GM18511 (cell line): ENCODE measurements around the gene MICAL2.

Experiments
- ATAC-seq: cut with Tn5 transposase; IDR thresholded peaks from one replicate; pipeline ENCODE4 v1.9.1; 2021; ENCODE audit warnings: mild to moderate bottlenecking, moderate library complexity; ENCODE audit not compliant: unreplicated experiment

Gene MICAL2

DNA sequence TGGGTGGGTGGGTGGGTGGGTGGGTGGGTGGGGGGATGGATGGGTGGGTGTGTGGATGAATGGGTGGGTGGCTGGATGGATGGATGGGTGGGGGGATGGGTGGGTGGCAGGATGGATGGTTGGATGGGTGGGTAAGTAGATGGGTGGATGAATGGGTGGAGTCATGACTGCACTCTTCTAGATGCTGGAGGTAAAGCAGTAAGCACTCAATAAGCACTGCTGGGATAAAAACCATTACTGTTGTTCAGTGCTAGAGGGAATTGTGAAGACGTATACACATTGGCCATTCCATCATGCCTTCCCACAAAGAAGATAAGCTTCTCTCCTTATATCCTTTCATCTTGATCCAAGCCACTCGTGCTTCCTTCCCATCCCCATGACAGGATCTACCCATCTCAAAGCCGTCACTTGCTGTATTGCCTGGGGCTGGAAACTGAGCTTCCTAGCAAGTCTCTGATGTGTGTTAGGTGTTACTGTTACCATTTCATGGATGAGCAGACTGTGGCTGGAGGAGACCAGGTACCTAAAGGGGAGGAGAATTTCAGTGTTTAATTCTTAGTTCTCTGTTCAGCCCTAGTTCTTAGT lies 74.8 kb downstream of the MICAL2 start:
- ATAC-seq = no peak

DNA sequence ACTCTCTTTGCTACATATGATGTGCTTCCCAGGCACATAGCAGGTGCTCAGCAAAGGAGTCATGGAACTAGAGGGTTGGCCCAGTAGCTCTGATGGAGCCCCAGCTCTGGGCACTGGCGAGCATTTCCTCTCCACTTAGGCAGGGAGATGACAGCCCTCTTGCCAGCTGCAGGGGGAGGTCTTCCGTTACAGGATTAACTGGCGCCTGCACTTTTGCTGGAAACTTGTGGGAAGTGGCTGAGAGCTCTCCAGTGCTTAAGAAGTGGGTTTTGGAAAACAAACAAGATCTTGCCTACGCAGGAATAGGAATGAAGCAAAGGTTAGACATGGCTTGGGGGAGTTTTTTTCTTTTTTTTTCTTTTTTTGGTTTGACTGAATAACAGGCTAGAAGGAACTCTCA lies 75.5 kb downstream of the MICAL2 start:
- no peak for ATAC-seq

DNA sequence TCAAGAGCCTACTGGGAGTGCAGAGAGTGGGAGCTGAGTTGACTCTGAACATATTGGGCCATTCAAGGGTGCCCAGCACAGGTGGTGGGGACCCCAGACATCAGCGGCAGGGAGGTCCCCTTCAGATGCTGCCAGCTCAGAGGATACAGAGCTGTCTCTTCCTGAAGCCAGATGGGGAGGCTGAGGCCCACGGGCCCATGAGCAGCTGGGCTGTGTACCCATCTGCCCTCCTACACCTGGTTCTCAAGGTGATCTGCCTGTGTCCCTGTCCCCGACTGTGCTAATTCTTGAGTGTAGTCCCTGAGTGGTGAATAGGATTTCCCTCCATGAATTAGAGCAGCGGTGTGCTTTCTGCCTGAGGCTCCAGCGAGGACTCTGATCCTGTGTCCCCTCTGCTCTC lies 76.3 kb downstream of the MICAL2 start:
- ATAC-seq = no peak

DNA sequence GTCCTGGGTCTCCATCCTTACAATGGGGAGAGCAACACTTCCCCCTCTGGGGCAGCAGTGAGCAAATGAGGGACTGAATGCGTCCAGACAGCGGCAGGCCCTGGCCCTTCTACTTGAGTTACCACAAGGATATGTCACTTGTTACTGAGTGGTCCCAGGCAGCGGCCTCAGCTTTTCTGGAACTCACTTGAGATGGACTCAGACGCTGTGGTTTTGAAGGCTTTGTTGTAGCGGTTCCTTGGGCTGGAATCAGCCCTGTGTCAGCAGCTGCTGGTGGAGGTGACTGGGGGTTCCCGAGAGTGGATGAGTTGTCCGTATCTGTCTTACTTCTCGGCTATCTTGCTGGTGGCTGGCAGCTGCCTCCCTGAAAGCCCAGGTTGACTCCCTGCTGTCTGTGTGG lies 77.0 kb downstream of the MICAL2 start:
- no peak for ATAC-seq

DNA sequence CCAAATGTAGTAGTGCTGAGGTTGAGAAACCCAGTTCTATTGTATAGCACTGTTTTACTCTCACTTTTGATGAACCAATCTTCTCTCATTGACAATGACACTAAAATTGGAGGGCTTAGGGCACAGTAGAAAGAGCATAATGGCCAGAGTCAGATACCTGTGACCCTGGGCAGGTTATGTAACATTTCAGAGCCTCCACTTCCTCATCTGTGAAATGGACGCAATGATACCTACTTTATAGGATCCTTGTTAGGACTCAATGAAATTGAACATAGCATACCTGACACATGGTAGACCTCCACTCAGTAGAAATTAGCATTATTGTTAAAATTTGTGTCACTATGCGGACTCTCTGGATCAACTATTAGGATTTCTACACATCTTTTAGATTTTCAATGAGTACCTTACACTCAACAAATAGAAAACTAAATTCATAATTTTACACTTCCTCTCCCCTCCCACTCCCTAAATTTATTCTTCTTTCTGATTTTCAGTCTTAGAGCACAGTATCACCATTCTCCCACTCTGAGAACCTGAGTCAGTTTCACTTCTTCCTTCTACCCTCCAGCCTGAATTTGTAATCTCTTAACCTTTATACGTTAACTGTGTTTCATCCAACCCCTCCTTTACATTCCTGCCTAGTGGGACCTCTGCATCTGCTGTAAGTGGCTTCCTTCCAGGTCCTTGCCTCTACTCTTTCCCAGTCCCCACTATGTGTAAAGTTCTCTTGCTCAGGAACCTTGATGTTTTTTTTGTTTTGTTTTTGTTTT lies 78.3 kb downstream of the MICAL2 start:
- peak; percentile 89 for ATAC-seq

DNA sequence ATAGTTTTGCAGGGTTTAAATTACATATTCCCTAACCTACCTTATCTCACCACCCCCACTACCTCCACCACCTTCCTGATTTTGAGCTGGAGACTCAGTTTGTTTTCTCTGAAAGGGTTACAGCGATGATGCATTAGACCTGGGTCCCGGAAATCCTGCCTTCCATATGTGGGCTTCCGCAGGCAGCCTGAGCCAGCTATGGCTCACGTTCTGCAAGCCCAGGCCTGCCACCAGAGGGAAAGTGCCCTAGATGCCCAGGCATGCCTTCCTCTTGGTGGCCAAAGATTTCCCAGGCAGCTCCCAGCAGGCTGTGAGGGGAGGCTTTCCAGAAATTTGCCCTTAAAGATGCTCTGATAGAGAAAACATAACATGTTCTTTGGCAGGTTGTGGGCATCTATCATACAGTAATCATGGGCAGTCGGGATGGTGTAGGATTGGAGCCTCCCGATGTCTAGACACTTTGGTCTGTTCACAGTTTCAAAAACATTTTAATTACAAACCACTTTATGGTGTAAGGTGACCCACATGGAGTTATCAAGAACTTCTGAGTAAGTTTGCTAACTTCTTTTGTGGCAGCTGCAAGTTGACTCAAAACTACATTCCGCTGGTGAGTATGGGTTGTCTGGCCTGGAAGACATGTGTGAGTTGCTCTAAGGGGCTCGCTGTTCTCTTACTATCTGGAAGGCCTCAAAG lies 79.3 kb downstream of the MICAL2 start:
- no peak for ATAC-seq

DNA sequence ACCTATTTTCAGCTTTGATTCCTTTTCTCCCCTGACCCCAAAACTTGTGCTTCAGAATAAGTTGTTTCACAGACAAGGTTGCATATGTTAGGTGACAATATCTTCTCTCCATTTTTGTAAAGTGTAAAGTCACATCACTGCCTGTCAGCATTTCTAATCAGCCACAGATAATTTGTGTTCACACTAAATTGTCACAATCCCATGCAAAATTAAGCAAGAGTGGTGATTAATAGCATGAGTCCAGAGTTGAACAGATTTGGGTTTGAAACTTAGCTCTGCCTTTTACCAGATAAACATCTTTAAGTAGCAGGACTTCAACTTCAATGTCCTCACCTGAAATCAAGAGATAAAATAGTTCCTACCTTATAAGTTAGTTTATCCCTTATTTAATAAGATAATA lies 80.1 kb downstream of the MICAL2 start:
- ATAC-seq = no peak

DNA sequence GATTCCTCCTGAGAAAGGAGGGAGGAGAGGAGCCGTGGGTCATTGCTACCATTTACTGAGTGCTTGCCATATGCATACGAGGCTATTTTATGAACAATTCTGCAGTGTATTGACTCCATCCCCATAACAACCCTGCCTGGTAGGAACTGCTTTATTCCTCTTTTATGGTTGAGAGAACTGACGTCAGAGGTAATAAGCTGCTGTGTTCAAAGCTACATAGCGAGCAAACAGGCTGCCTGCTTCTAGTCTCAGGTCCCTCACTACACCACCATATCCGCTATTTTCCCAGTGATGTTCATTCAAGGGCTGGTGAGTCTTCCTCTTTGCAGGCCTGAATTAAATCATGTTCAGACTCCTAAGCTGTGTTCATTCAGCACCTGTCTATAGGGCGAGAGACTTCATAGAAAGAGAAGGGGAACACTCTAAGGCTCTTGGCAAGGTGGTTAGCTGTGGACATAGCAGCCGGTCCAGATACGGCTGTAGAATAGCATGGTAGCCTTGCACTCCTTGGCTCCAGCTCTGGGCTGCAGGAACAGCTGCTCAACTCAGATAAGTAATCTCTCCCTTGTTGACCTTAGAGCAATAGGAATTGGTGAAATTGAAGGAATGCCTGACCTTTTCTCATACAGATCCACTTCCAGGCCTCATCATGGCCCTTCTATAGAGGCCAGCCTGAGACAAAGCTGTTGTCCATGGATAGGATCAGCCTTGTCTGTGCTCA lies 82.6 kb downstream of the MICAL2 start:
- ATAC-seq = no peak

DNA sequence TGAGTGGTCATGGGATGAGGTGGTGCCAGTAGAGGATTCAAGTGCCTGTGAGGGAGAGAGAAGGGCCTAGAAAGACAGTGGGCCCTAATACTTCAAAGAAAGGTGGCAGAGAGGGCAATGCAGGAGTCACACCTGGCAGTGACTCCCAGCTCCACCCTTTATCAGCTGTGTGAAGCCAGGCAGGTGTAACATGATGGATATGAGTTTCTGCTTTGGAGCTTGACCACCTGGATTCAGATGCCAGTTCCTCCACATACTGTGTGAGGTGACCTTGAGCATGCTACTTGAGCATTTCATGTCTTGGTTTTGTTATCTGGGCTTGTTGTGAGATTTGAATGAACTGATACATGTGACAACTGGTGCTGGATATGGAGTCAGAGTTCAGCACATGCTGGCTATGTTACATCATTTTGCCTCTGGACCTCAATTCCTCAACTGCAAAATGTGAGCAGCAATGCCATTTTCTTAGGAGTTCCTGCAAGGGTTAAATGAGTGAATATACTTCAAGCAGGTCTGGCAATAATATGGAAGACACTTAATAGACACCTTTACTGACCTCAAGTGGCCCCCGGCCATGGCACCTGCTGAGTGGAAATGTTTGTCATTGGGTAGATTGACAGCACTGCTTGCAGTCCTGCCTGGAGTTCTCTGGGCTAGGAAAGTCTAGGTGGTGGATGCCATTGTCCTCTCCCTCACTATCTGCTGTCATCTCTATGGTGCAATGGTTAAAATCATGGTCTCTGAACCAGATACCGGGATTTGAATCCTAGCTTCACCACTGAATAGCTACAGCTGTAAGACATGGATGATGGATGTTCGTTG lies 83.3 kb downstream of the MICAL2 start:
- ATAC-seq = no peak

DNA sequence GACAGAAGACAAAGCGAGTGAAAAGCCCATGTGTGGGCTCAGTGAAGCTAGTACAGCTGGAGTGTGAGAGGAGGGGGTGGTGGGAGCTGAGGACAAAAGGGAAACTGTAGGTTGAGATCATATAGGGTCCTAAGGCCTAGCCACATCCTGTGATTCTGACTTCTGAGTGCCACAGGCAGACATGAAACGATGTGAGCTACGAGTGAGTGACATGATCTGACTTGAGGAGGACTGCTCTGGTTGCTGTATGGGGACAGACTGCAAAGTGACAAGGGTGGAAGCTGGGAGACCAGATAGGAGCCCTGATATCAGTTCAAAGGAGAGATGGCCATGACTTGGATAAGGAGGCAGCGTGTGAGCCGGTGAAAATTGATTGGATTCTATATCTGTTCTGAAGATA lies 85.4 kb downstream of the MICAL2 start:
- ATAC-seq = peak; percentile 86

DNA sequence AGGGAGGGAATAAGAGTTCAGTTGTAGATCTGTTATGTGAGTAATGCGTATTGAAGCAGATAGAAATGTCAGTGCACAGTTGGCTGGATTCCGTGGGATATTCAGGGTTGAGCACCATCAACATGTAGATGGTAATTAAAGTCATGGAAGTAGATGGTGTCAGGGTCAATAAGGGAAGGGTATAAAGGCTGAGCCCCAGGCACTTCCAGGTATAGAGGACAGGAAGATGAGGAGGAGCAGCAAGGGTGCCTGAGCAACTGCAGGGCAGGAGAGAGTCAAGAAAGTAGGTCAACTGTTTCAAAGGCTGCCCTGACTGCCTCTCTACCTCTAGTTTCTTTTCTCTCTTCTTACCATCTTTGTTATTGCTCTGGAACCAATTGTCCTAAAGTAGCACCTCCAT lies 85.9 kb downstream of the MICAL2 start:
- peak; percentile 22 for ATAC-seq

DNA sequence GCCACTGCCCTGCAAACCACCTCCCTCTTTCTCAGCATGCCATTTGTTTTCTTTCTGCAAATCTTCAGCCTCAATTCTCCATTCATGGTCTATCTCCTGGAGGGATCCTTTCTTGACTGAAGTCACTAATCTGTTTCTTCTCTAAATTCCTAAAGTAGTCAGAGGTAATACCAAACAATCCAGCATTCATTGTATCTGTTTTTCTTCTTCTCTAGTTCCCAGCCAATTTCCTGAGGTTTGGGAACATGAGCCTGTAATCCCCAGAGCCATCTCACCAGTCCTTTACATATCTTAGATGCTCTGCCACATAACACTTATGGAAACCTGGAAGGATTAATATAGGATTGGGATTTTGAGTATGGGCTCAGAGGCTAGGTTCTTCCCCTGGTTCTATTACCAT lies 86.5 kb downstream of the MICAL2 start:
- no peak for ATAC-seq

DNA sequence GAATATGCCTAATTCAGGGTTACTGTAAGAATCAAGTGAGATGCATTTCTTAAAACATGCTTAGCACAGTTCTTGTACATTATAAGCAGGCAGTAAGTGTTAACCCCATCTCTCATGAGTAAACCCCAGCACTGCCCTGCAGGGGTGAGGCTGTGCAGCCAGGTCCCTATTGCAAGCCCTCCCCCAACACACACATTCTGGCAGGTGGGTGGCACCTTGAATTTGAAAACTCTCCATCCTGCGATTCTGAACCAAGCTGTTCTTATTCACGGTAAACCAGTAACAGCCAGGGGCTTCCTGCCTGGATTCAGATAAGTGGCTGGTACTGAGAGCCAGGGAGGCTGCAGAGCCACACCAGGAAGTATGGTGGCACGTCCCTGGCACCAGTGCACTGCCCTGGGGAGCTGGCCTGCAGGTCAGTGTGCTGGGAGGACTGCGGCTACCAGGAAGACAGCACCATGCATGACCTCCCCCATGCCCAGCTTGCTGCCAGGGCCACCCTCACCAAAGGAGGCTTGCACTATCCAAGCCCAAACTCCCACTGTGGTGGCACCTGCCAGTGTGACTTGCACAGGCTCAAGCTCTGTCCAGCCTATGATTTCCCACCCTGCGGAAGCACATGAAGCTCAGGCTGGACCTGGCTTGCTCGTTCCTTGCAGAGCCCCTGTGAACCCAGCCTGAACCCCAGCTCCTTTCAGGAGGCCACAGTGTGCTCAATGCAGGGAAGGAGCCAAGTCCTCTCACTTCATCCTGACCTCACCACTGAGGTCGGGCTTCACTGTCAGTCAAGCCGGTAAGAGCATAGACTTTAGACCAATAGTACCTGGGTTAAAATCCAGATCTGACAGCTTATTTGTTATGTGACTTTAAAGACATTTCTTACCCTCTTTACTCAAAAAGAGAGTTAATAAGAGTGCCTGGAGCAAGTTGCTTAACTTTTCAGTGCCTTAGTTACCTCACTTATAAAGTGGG lies 88.1 kb downstream of the MICAL2 start:
- no peak for ATAC-seq

DNA sequence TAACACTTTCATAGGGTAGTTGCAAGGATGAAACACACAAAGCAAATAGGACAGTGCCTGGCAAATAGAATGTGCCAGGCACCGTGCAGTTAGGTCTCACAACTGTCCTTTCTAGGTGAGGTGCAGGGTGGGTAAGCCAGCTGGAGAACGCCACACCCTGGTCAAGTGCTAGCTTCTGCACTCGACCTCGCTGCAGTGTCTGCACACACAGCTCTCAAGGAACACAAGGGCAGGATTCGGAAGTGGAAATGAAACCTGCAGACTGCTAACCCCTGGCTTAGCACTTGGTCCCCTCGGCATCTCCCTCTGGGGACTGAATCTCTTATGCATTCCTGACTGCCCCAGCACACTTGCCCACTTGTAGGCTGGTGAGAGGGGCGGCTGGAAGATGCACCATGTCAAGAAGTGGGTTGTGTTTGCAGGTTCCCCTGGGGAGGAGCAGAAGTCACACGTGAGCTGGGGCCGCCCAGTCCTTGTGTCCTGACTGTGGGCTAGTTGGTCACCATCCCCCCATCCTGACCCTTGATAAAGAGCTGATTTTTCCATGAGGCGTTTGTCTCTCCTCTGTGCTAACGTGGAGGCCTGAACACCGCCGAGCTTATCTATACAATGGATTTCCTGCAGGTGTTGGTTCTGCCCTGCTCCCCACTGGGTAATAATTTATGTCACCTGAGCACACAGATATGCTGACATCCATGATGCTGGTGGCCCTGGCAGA lies 89.0 kb downstream of the MICAL2 start:
- ATAC-seq = no peak

DNA sequence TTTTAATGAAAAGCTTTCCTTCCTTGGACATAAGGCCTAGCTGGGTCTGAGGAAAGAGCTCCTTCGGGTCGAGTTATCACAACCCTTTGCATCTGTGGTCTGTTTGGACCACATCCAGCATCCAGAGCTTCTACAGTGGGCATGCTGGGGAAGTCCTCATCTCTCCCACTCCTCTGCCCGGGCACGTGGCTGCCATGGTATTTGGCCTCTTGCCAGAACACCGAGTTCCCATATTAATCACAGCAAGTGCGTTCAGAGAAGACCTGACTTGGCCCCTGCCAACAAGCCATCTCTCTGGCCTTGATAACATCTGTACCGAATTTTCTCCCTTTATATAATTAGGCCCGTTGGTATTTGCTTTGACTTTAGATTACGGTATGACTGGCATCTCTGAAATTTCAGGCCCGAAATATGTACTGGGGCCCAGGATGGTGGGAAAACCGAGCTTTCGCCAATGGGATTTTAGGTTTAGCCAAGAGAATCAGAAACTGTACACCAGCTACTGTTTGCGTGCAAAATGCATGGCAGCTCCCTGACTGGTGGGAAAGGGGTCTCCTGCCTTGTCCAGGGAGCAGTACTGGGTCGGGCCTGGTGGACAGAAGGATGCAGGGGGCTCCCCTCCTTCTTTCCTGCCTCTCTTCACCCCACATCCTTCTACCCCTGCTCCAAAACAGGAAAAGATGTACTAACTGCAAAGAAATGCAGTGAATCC lies 90.0 kb downstream of the MICAL2 start:
- no peak for ATAC-seq

DNA sequence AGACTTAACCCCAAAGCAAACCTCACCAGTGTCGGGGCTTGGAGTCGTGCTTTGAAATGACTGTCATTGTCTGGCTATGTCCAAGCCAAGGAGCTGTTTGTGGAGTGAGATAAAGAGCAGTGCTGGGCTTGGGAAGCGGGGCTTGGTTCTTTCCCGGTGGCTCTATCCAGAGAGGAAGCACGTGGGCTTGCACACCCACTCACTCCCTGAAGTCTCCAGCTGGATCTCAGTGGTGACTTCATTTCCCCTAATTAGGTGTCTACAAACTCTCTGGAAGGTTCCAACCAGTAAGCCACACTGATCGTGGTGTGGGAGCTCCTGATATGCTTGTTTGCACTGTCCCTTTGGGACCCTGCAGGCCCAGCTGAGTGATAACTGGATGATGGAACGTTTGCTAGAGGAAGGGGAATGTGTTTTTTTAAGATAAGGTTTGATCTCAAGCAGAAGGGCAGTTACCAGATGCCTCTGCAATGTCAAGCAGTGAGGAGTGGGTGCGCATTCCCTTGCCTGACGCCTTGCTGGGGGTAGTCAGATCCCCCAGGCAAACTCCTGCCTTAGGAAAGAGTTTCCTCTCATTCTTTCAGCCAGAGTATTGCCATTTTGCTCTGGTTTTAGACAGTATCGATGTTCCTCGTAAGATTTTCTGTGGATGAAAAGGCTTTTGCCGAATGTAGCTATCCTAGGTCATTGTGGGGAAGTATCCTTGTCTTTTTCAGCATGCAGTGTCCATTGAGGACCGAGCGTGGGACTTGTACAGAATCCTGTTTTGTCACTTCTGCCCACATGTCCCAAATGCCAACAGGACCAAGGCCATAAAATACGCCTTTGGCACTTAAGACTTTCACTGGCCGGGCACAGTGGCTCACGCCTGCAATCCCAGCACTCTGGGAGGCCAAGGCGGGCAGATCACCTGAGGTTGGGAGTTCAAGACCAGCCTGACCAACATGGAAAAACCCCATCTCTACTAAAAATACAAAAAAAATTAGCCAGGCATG lies 90.9 kb downstream of the MICAL2 start:
- ATAC-seq = no peak

DNA sequence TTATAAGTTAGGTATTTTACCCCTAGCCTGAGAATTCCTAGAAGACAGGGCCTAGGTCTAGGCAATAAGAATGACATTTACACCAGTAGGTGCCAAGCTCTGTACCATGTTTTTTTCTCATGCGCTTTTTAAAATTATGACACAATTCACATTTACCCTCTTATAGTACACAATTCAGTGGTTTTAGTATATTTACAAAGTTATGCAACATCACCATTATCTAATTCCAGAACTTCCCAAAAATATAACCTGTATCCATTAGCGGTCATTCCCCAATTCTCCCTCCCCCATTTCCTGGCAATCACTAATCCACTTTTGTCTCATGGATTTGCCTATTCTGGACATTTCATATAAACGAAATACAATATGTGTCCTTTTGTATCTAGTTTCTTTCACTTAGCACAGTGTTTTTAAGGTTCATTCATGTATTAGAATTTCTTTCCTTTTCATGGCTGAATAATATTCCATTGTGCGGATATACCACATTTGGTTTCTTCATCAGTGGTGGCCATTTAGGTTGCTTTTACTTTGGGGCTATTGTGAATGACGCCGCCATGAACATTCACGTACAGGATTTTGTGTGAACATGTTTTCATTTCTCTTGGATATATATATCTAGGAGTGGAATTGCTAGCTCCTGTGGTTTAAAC lies 92.4 kb downstream of the MICAL2 start:
- no peak for ATAC-seq
